Mammary epithelial cell (primary cell): ENCODE data around the gene GPNMB.

Source experiments
- CTCF ChIP-seq, 2 donors: IDR thresholded peaks in 1 of 2; conservative IDR thresholded peaks in 1 of 2; 2 replicates each; pipeline ENCODE4 v1.5.1; 2011 to 2012; ENCODE audit warnings: inconsistent platforms in 2 of 2, low read length in 2 of 2, mild to moderate bottlenecking in 2 of 2, control low read depth in 1 of 2, low read depth in 1 of 2; ENCODE audit not compliant: insufficient read depth in 1 of 2; ENCODE audit errors: extremely low read depth in 1 of 2
- EZH2 ChIP-seq: IDR thresholded peaks from 2 replicates; pipeline ENCODE4 v1.6.1; 2012; ENCODE audit warnings: low read length, inconsistent platforms, borderline replicate concordance

- no peak for TF ChIP-seq CTCF (conservative IDR thresholded peaks at IDR 0.05 in 1 of 2, IDR thresholded peaks at IDR 0.05 in 1 of 2; ENCODE audit: extremely low read depth in 1 of 2, insufficient read depth in 1 of 2, low read depth in 1 of 2, low read length in 2 of 2)
- TF ChIP-seq EZH2: no peak
Observed at GRCh38 chr7:23306936-23307521, 60.5 kb downstream of the GPNMB start.
